NCI-H2196 treated with DMSO at 0.1 percent for 48 hours (cell line): ENCODE data around the gene KLLN.
"Not testable (repeated sequence)": the region's sequence is repeated elsewhere in the genome, so short reads cannot be mapped to it uniquely, and the experiment has no call there.

Experiments used
- DNase-seq: peaks from one replicate; lab custom pipeline; 2025; ENCODE audit not compliant: unreplicated experiment; lab: John Stamatoyannopoulos, UW

Gene KLLN

GRCh38 chr10:87863053-87863943 lies at the start of gene KLLN, which contains the start of gene PTEN:
Gene KLLN (minus strand): TSS chr10:87863533. CDS start chr10:87862487, 1,046 bp downstream.
Gene PTEN (plus strand): TSS chr10:87863625. CDS start chr10:87864470, 845 bp downstream.
- DNase-seq, result peak; percentile 35

- DNase-seq, result not testable (repeated sequence)
Observed at GRCh38 chr10:87903396-87903795, 40.1 kb upstream of the KLLN start.

- not testable (repeated sequence) for DNase-seq
Observed at GRCh38 chr10:87897957-87898356, 34.6 kb upstream of the KLLN start.

GRCh38 chr10:87896216-87896615 lies 32.9 kb upstream of the KLLN start:
- no peak for DNase-seq

- no peak for DNase-seq
Observed at GRCh38 chr10:87895430-87895829, 32.1 kb upstream of the KLLN start.

GRCh38 chr10:87887548-87888289 lies 24.4 kb upstream of the KLLN start:
- no peak for DNase-seq

- no peak for DNase-seq
Observed at GRCh38 chr10:87887146-87887545, 23.8 kb upstream of the KLLN start.

- DNase-seq, result no peak
Observed at GRCh38 chr10:87886635-87887034, 23.3 kb upstream of the KLLN start.

GRCh38 chr10:87882555-87883294 lies 19.4 kb upstream of the KLLN start:
- no peak for DNase-seq

- DNase-seq, result not testable (repeated sequence)
Observed at GRCh38 chr10:87881373-87882059, 18.2 kb upstream of the KLLN start.

GRCh38 chr10:87880336-87880735 lies 17.0 kb upstream of the KLLN start:
- no peak for DNase-seq

GRCh38 chr10:87878664-87879459 lies 15.5 kb upstream of the KLLN start:
- no peak for DNase-seq

- no peak for DNase-seq
Observed at GRCh38 chr10:87875929-87876571, 12.7 kb upstream of the KLLN start.

GRCh38 chr10:87873656-87874055 lies 10.3 kb upstream of the KLLN start:
- DNase-seq, result no peak

GRCh38 chr10:87872828-87873227 lies 9.5 kb upstream of the KLLN start:
- no peak for DNase-seq

- no peak for DNase-seq
Observed at GRCh38 chr10:87869773-87870551, 6.6 kb upstream of the KLLN start.

GRCh38 chr10:87869139-87869538 lies 5.8 kb upstream of the KLLN start:
- DNase-seq, result not testable (repeated sequence)

GRCh38 chr10:87868277-87868676 lies 4.9 kb upstream of the KLLN start:
- no peak for DNase-seq

GRCh38 chr10:87867453-87867852 lies 4.1 kb upstream of the KLLN start:
- no peak for DNase-seq
